HCT116 (cell line): Measurements from ENCODE around the gene OR4D9. TPM values are rescaled to one million over a fixed set of nuclear protein-coding genes. Genes with fewer than 3 reads are reported as not detected.

Experiments used
- total RNA-seq: library from RNA; stranded (reverse); gene quantifications from one replicate; pipeline ENCODE4 v1.2.1, GENCODE V29; 2021; ENCODE audit not compliant: unreplicated experiment

The OR4D9 gene
- total RNA-seq, 1 experiment from 2014 or later, result not detected

Other genes with a start within 250 kb of the OR4D9 start
- not detected for gene OR5AN1, start 152.6 kb upstream of the OR4D9 start, total RNA-seq
- not detected for gene OR5A2, start 85.1 kb upstream of the OR4D9 start, total RNA-seq
- not detected for gene OR5A1, start 75.1 kb upstream of the OR4D9 start, total RNA-seq
- not detected for gene OR4D6, start 54.6 kb upstream of the OR4D9 start, total RNA-seq
- gene OR4D10, start 38.2 kb upstream of the OR4D9 start, total RNA-seq, result not detected
- not detected for gene OR4D11, start 8.0 kb upstream of the OR4D9 start, total RNA-seq
- 43.8 TPM for gene OSBP, start 104.2 kb downstream of the OR4D9 start, total RNA-seq
- 37.6 TPM for gene PATL1, start 157.5 kb downstream of the OR4D9 start, total RNA-seq
- gene OR10V1, start 202.3 kb downstream of the OR4D9 start, total RNA-seq, result not detected
- gene STX3, start 243.8 kb downstream of the OR4D9 start, total RNA-seq, result 20.4 TPM